Gastrocnemius medialis (tissue), 4 donors: ENCODE data around the gene ZACN.

Source experiments
- CTCF ChIP-seq, 5 experiments: fragments of 450-650 bp in 3 of 5; fragments of 200-600 bp in 2 of 5; sonication (generic) in 2 of 5; IDR thresholded peaks in 4 of 5; conservative IDR thresholded peaks in 1 of 5; 1 replicate in 4 of 5; 2 replicates in 1 of 5; pipeline ENCODE4 v1.5.1; 2016 to 2019; ENCODE audit warnings: antibody characterized with exemption in 5 of 5, mild to moderate bottlenecking in 3 of 5, moderate library complexity in 3 of 5
- POLR2A ChIP-seq, 2 donors: fragments of 450-650 bp; IDR thresholded peaks; one replicate each; pipeline ENCODE4 v1.6.1; 2017; ENCODE audit warnings: antibody characterized with exemption in 2 of 2, mild to moderate bottlenecking in 2 of 2, moderate library complexity in 2 of 2

GRCh38 chr17:76032073-76032779, 46.8 kb upstream of the ZACN start:
- TF ChIP-seq CTCF (IDR thresholded peaks at IDR 0.05 in 4 of 5, conservative IDR thresholded peaks at IDR 0.05 in 1 of 5), result no peak
- no peak for TF ChIP-seq POLR2A (IDR thresholded peaks at IDR 0.05)
